Mucosa of stomach (tissue), 1 donor: Measurements from ENCODE around the gene BCDIN3D.

Experiments
- H3K27me3 ChIP-seq: one replicate; pipeline ENCODE4 v1.7.0; 2013; ENCODE audit warnings: mild to moderate bottlenecking, low read length; ENCODE audit not compliant: control insufficient read depth, insufficient read depth
- H3K36me3 ChIP-seq: one replicate; pipeline ENCODE4 v1.7.0; 2013; ENCODE audit warnings: low read length; ENCODE audit not compliant: control insufficient read depth, insufficient read depth
- H3K4me1 ChIP-seq: one replicate; pipeline ENCODE4 v1.7.0; 2013; ENCODE audit warnings: mild to moderate bottlenecking, low read length; ENCODE audit not compliant: control insufficient read depth, insufficient read depth
- H3K4me3 ChIP-seq: one replicate; pipeline ENCODE4 v1.7.0; 2013; ENCODE audit warnings: low read length
- H3K9ac ChIP-seq: one replicate; pipeline ENCODE4 v1.7.0; 2013; ENCODE audit warnings: mild to moderate bottlenecking, low read length, moderate library complexity
- H3K9me3 ChIP-seq: one replicate; pipeline ENCODE4 v1.7.0; 2013; ENCODE audit warnings: mild to moderate bottlenecking, low read length, moderate library complexity; ENCODE audit not compliant: control insufficient read depth
- donor health status: Pancreatic carcinoma.

The BCDIN3D gene

GRCh38 chr12:49842519-49843352 is at the start of gene BCDIN3D:
BCDIN3D (minus strand) TSS chr12:49843106; CDS start chr12:49843087, 19 bp downstream.
- H3K4me1 ChIP-seq: peaks cover 11% of the 10 kb centered on the region
- peak within 1 kb of the TSS; percentile 95 for H3K9ac ChIP-seq
- H3K36me3 ChIP-seq: no peaks in the 10 kb centered on the region
- H3K27me3 ChIP-seq: no peaks in the 10 kb centered on the region
- no peaks in the 10 kb centered on the region for H3K9me3 ChIP-seq
- peak within 1 kb of the TSS; percentile 89 for H3K4me3 ChIP-seq

GRCh38 chr12:49892084-49892731 is 49.3 kb upstream of the BCDIN3D start:
- H3K9ac ChIP-seq: no peak overlapping the region
- H3K4me3 ChIP-seq: no peak overlapping the region
- peaks cover 72% of the 10 kb centered on the region for H3K4me1 ChIP-seq
- H3K9me3 ChIP-seq: no peaks in the 10 kb centered on the region
- H3K36me3 ChIP-seq: no peaks in the 10 kb centered on the region
- H3K27me3 ChIP-seq: peaks cover 2% of the 10 kb centered on the region

GRCh38 chr12:49891476-49891875 is 48.6 kb upstream of the BCDIN3D start:
- Histone ChIP-seq H3K4me1 (peaks cover 77% of the 10 kb centered on the region), H3K4me3 (no peak overlapping the region), H3K9me3 (no peaks in the 10 kb centered on the region), H3K27me3 (peaks cover 6% of the 10 kb centered on the region), H3K36me3 (no peaks in the 10 kb centered on the region), H3K9ac (no peak overlapping the region)

- Histone ChIP-seq H3K9ac (no peak overlapping the region), H3K27me3 (peaks cover 6% of the 10 kb centered on the region), H3K36me3 (no peaks in the 10 kb centered on the region), H3K4me1 (peaks cover 76% of the 10 kb centered on the region), H3K4me3 (no peak overlapping the region), H3K9me3 (no peaks in the 10 kb centered on the region)
Observed at GRCh38 chr12:49891012-49891411, 48.1 kb upstream of the BCDIN3D start.

GRCh38 chr12:49890096-49890461 is 47.2 kb upstream of the BCDIN3D start:
- Histone ChIP-seq H3K4me1 (peaks cover 67% of the 10 kb centered on the region), H3K36me3 (no peaks in the 10 kb centered on the region), H3K9me3 (no peaks in the 10 kb centered on the region), H3K27me3 (peaks cover 6% of the 10 kb centered on the region), H3K4me3 (no peak overlapping the region), H3K9ac (no peak overlapping the region)

- H3K27me3 ChIP-seq: peaks cover 6% of the 10 kb centered on the region
- no peak overlapping the region for H3K4me3 ChIP-seq
- H3K9ac ChIP-seq: peak overlapping the region; percentile 22
- H3K9me3 ChIP-seq: no peaks in the 10 kb centered on the region
- no peaks in the 10 kb centered on the region for H3K36me3 ChIP-seq
- peaks cover 62% of the 10 kb centered on the region for H3K4me1 ChIP-seq
Observed at GRCh38 chr12:49889361-49890095, 46.6 kb upstream of the BCDIN3D start.

GRCh38 chr12:49888461-49889151 is 45.7 kb upstream of the BCDIN3D start:
- Histone ChIP-seq H3K27me3 (peaks cover 6% of the 10 kb centered on the region), H3K9me3 (no peaks in the 10 kb centered on the region), H3K9ac (no peak overlapping the region), H3K36me3 (no peaks in the 10 kb centered on the region), H3K4me3 (no peak overlapping the region), H3K4me1 (peaks cover 55% of the 10 kb centered on the region)

- H3K36me3 ChIP-seq: no peaks in the 10 kb centered on the region
- peaks cover 6% of the 10 kb centered on the region for H3K27me3 ChIP-seq
- H3K4me3 ChIP-seq: no peak overlapping the region
- no peak overlapping the region for H3K9ac ChIP-seq
- no peaks in the 10 kb centered on the region for H3K9me3 ChIP-seq
- H3K4me1 ChIP-seq: peaks cover 55% of the 10 kb centered on the region
Observed at GRCh38 chr12:49887536-49888401, 44.9 kb upstream of the BCDIN3D start.

- no peak overlapping the region for H3K4me3 ChIP-seq
- no peaks in the 10 kb centered on the region for H3K36me3 ChIP-seq
Observed at GRCh38 chr12:49887091-49887490, 44.2 kb upstream of the BCDIN3D start.

GRCh38 chr12:49885663-49886461 is 43.0 kb upstream of the BCDIN3D start:
- Histone ChIP-seq H3K9me3 (no peaks in the 10 kb centered on the region), H3K4me3 (no peak overlapping the region), H3K27me3 (peaks cover 6% of the 10 kb centered on the region), H3K36me3 (no peaks in the 10 kb centered on the region), H3K4me1 (peaks cover 42% of the 10 kb centered on the region), H3K9ac (no peak overlapping the region)

More at GRCh38 chr12:49887091-49887490, 44.2 kb upstream of the BCDIN3D start:
- Histone ChIP-seq H3K9me3 (no peaks in the 10 kb centered on the region), H3K4me1 (peaks cover 54% of the 10 kb centered on the region), H3K9ac (no peak overlapping the region), H3K27me3 (peaks cover 6% of the 10 kb centered on the region)
